HUES48 (cell line): ENCODE data around the gene USP32.
"Not testable (repeated sequence)": the region's sequence is repeated elsewhere in the genome, so short reads cannot be mapped to it uniquely, and the experiment has no call there.

ENCODE experiments used
- H3K27ac ChIP-seq: one replicate; pipeline ENCODE4 v1.7.0; 2013; ENCODE audit warnings: low read depth, low read length, inconsistent platforms
- H3K27me3 ChIP-seq: 2 replicates; pipeline ENCODE4 v1.6.1; 2013; ENCODE audit warnings: mild to moderate bottlenecking, low read length; ENCODE audit not compliant: control insufficient read depth, insufficient read depth
- H3K36me3 ChIP-seq: 2 replicates; pipeline ENCODE4 v1.6.1; 2013; ENCODE audit warnings: low read length; ENCODE audit not compliant: control insufficient read depth, insufficient read depth
- H3K4me1 ChIP-seq: 2 replicates; pipeline ENCODE4 v1.6.1; 2013; ENCODE audit warnings: mild to moderate bottlenecking, low read length; ENCODE audit not compliant: control insufficient read depth, insufficient read depth
- H3K4me3 ChIP-seq: 2 replicates; pipeline ENCODE4 v1.5.1; 2013; ENCODE audit warnings: mild to moderate bottlenecking, low read depth, low read length
- H3K9ac ChIP-seq: 2 replicates; pipeline ENCODE4 v1.6.1; 2013; ENCODE audit warnings: mild to moderate bottlenecking, low read depth, low read length, moderate library complexity
- H3K9me3 ChIP-seq: 2 replicates; pipeline ENCODE4 v1.6.1; 2013; ENCODE audit warnings: low read length; ENCODE audit not compliant: control insufficient read depth, insufficient read depth

Gene USP32

GRCh38 chr17:60353773-60354172, 38.2 kb downstream of the USP32 start:
- Histone ChIP-seq H3K36me3 (no peaks in the 10 kb centered on the region), H3K9me3 (no peaks in the 10 kb centered on the region), H3K4me3 (no peak overlapping the region), H3K27ac (no peak overlapping the region), H3K9ac (no peak overlapping the region), H3K4me1 (peaks cover 9% of the 10 kb centered on the region; the same call in 1 of the 2 replicates), H3K27me3 (no peaks in the 10 kb centered on the region)

GRCh38 chr17:60352569-60352968, 39.4 kb downstream of the USP32 start:
- Histone ChIP-seq H3K36me3 (no peaks in the 10 kb centered on the region), H3K27me3 (no peaks in the 10 kb centered on the region), H3K27ac (no peak overlapping the region), H3K9me3 (no peaks in the 10 kb centered on the region), H3K4me3 (no peak overlapping the region), H3K4me1 (peaks cover 9% of the 10 kb centered on the region; the same call in 1 of the 2 replicates), H3K9ac (no peak overlapping the region)

GRCh38 chr17:60352071-60352470, 39.9 kb downstream of the USP32 start:
- Histone ChIP-seq H3K9ac (no peak overlapping the region), H3K9me3 (no peaks in the 10 kb centered on the region), H3K27ac (no peak overlapping the region), H3K27me3 (no peaks in the 10 kb centered on the region), H3K4me3 (no peak overlapping the region), H3K36me3 (no peaks in the 10 kb centered on the region), H3K4me1 (peaks cover 9% of the 10 kb centered on the region; the same call in 1 of the 2 replicates)

GRCh38 chr17:60351012-60351695, 40.8 kb downstream of the USP32 start:
- Histone ChIP-seq H3K4me3 (no peak overlapping the region), H3K27me3 (no peaks in the 10 kb centered on the region), H3K4me1 (peaks cover 7% of the 10 kb centered on the region; the same call in 1 of the 2 replicates), H3K36me3 (no peaks in the 10 kb centered on the region), H3K9ac (no peak overlapping the region), H3K27ac (no peak overlapping the region), H3K9me3 (no peaks in the 10 kb centered on the region)

- Histone ChIP-seq H3K27me3 (no peaks in the 10 kb centered on the region), H3K9me3 (no peaks in the 10 kb centered on the region), H3K9ac (no peak overlapping the region), H3K36me3 (peaks cover 13% of the 10 kb centered on the region), H3K4me3 (no peak overlapping the region), H3K27ac (no peak overlapping the region), H3K4me1 (no peaks in the 10 kb centered on the region)
These were observed 43.3 kb downstream of the USP32 start for GRCh38 chr17:60348616-60349015.

- Histone ChIP-seq H3K27me3 (no peaks in the 10 kb centered on the region), H3K9ac (no peak overlapping the region), H3K4me3 (no peak overlapping the region), H3K9me3 (no peaks in the 10 kb centered on the region), H3K36me3 (peaks cover 27% of the 10 kb centered on the region), H3K27ac (no peak overlapping the region), H3K4me1 (no peaks in the 10 kb centered on the region)
These were observed 46.7 kb downstream of the USP32 start for GRCh38 chr17:60345233-60345632.

GRCh38 chr17:60342492-60342891, 49.4 kb downstream of the USP32 start:
- not testable (repeated sequence) for H3K4me3 ChIP-seq, H3K4me1 ChIP-seq, H3K9me3 ChIP-seq, H3K27ac ChIP-seq, H3K9ac ChIP-seq, H3K27me3 ChIP-seq
- peaks cover 27% of the 10 kb centered on the region for H3K36me3 ChIP-seq

- no peaks in the 10 kb centered on the region for H3K27me3 ChIP-seq
- no peak overlapping the region for H3K27ac ChIP-seq
- H3K4me1 ChIP-seq: peaks cover 8% of the 10 kb centered on the region
- H3K4me3 ChIP-seq: no peak overlapping the region
- no peak overlapping the region for H3K9ac ChIP-seq
- H3K36me3 ChIP-seq: no peaks in the 10 kb centered on the region
- H3K9me3 ChIP-seq: no peaks in the 10 kb centered on the region
These were observed 56.6 kb downstream of the USP32 start for GRCh38 chr17:60335289-60335688.

- Histone ChIP-seq H3K4me1 (peaks cover 8% of the 10 kb centered on the region), H3K9me3 (no peaks in the 10 kb centered on the region), H3K36me3 (no peaks in the 10 kb centered on the region), H3K4me3 (no peak overlapping the region), H3K27me3 (no peaks in the 10 kb centered on the region), H3K27ac (no peak overlapping the region), H3K9ac (no peak overlapping the region)
These were observed 58.3 kb downstream of the USP32 start for GRCh38 chr17:60333628-60334031.

GRCh38 chr17:60333072-60333471, 58.9 kb downstream of the USP32 start:
- H3K27ac ChIP-seq, H3K4me3 ChIP-seq, H3K36me3 ChIP-seq, H3K9ac ChIP-seq, H3K9me3 ChIP-seq, H3K27me3 ChIP-seq, H3K4me1 ChIP-seq: not testable (repeated sequence)

- no peaks in the 10 kb centered on the region for H3K9me3 ChIP-seq
- 0 out of 2 replicates have a peak, but pooled peaks cover 5% of the 10 kb centered on the region for H3K36me3 ChIP-seq
- peaks cover 12% of the 10 kb centered on the region for H3K4me1 ChIP-seq
- H3K27me3 ChIP-seq: no peaks in the 10 kb centered on the region
- H3K4me3 ChIP-seq: no peak overlapping the region
- no peak overlapping the region for H3K27ac ChIP-seq
- no peak overlapping the region for H3K9ac ChIP-seq
These were observed 59.4 kb downstream of the USP32 start for GRCh38 chr17:60332574-60332973.
